GM19023 (cell line): ENCODE measurements around the gene LRPPRC.

ENCODE experiments used
- ATAC-seq: cut with Tn5 transposase; IDR thresholded peaks from one replicate; pipeline ENCODE4 v1.9.1; 2021; ENCODE audit warnings: mild to moderate bottlenecking, moderate library complexity; ENCODE audit not compliant: unreplicated experiment

LRPPRC gene

GRCh38 chr2:43874776-43875451 is 120.9 kb downstream of the LRPPRC start:
- ATAC-seq = no peak

GRCh38 chr2:43872151-43872550 is 123.6 kb downstream of the LRPPRC start:
- ATAC-seq = no peak

- ATAC-seq = no peak
These were observed 140.5 kb downstream of the LRPPRC start for GRCh38 chr2:43855292-43855691.

- no peak for ATAC-seq
These were observed 141.1 kb downstream of the LRPPRC start for GRCh38 chr2:43854671-43855070.

GRCh38 chr2:43853141-43854081 is 142.4 kb downstream of the LRPPRC start:
- no peak for ATAC-seq

- no peak for ATAC-seq
These were observed 143.5 kb downstream of the LRPPRC start for GRCh38 chr2:43852196-43852730.

GRCh38 chr2:43851011-43851980 is 144.5 kb downstream of the LRPPRC start:
- ATAC-seq = no peak

- ATAC-seq = no peak
These were observed 147.6 kb downstream of the LRPPRC start for GRCh38 chr2:43848214-43848613.

GRCh38 chr2:43846140-43846793 is 149.5 kb downstream of the LRPPRC start:
- no peak for ATAC-seq

GRCh38 chr2:43845181-43845580 is 150.6 kb downstream of the LRPPRC start:
- no peak for ATAC-seq

- ATAC-seq = no peak
These were observed 152.9 kb downstream of the LRPPRC start for GRCh38 chr2:43842866-43843226.

- ATAC-seq = no peak
These were observed 153.6 kb downstream of the LRPPRC start for GRCh38 chr2:43841949-43842865.

- no peak for ATAC-seq
These were observed 154.8 kb downstream of the LRPPRC start for GRCh38 chr2:43840965-43841364.

- ATAC-seq = no peak
These were observed 155.8 kb downstream of the LRPPRC start for GRCh38 chr2:43839776-43840564.

GRCh38 chr2:43838560-43839267 is 157.1 kb downstream of the LRPPRC start, which contains the start of the genes ABCG5 and ABCG8:
Gene ABCG5 (minus strand): TSS chr2:43838839. CDS start chr2:43838679, 160 bp downstream.
Gene ABCG8 (plus strand): TSS chr2:43838971. CDS start chr2:43839054, 83 bp downstream.
- ATAC-seq = no peak

- ATAC-seq = no peak
These were observed 157.8 kb downstream of the LRPPRC start for GRCh38 chr2:43837831-43838559.

GRCh38 chr2:43837033-43837432 is 158.8 kb downstream of the LRPPRC start:
- ATAC-seq = no peak
